ENCODE measurements around the gene FOSB. TPM values are rescaled to one million over a fixed set of nuclear protein-coding genes. Genes with fewer than 3 reads are reported as not detected.
A peak's percentile ranks its signal among the peaks of the same experiment; 100 is the strongest.

FOSB gene
- polyA plus RNA-seq, 2 of the 4 experiments (the other 2 are of a cell fraction) = 0.57 to 48.8 TPM

DNA sequence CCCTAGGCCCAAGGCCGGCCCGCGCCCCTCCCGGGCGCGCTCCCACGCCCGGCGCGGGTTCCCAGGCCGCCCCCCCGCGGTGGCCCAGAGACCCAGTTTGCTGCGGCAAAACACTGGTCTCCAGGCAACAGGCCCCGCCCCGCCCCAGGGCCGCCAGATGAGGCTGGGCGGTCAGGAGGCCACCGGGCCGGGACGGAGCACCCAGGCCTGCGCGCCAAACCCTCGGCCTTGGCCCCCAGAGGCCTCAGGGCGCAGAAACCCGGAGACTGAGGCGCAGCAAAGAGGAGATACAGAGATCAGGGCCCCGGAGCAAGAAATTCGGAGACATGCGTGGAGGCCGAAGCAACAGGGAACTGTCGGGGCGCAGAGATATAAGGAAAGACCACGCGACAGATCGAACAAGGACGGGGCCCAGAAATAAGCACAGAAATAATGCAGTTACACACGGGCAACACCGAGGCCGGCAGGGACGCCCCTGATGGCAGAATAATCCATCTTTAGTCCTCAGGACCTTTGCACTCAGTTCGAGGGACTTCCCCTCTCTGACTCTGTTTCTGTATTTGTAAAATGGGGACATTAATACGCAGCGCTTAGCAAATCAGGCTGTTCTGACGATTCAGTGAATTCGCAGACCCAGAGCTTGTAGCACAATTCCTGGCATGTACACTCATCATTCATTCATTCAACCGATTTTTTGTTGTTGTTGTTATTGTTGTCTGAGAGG lies 23.3 kb upstream of the FOSB start:
- CTCF ChIA-PET = interaction anchor here (0.6 to 27.6 kb wide), 7 partner anchors 8 to 237 kb away, joined by 3 to 1883 read pairs (median 7); partner anchors contain the start of genes ERCC1 and FOSB
- FAIRE-seq (no peak), DNase-seq (ENCODE audit: low read depth in 1 of 2, low spot score in 1 of 2) (peak; percentile 86 to 92), ATAC-seq (peak; percentile 63)
- POLR2A ChIA-PET = interaction anchor here (1.8 kb wide), 1 partner anchor 24 kb away, joined by 7 read pairs; the partner anchor contains the start of gene FOSB
- 50% methylated on average over 26 of the region's 47 CpGs for WGBS (ENCODE audit: missing lambda C conversion rate)
- Histone ChIP-seq H3K9me3 (no peaks in the 10 kb centered on the region), H3K4me3 (peak overlapping the region; percentile 49), H3K27ac (peak overlapping the region; percentile 86 to 90), H3K4me1 (peaks cover 43% of the 10 kb centered on the region), H3K4me2 (peak overlapping the region; percentile 99)
- TF ChIP-seq HOXB5 (CRISPR knock-in tag; IDR thresholded peaks at IDR 0.05) = peak; percentile 27; the same call in 1 of the 2 replicates
- TF ChIP-seq FOSL2 (IDR thresholded peaks at IDR 0.05) = no peak
- TF ChIP-seq FOSL2 (CRISPR knock-in tag; IDR thresholded peaks at IDR 0.05) = peak; percentile 22
- no peak for TF ChIP-seq NR3C1 (IDR thresholded peaks at IDR 0.05)
- TF ChIP-seq HOXB13 (CRISPR knock-in tag; IDR thresholded peaks at IDR 0.05; ENCODE audit: low read depth) = 0 out of 2 replicates have a peak, but pooled peaks have one; percentile 64
- 0 out of 2 replicates have a peak, but pooled peaks have one; percentile 14 for TF ChIP-seq GATA3 (IDR thresholded peaks at IDR 0.05; ENCODE audit: borderline replicate concordance)
- TF ChIP-seq, protein P1, sequence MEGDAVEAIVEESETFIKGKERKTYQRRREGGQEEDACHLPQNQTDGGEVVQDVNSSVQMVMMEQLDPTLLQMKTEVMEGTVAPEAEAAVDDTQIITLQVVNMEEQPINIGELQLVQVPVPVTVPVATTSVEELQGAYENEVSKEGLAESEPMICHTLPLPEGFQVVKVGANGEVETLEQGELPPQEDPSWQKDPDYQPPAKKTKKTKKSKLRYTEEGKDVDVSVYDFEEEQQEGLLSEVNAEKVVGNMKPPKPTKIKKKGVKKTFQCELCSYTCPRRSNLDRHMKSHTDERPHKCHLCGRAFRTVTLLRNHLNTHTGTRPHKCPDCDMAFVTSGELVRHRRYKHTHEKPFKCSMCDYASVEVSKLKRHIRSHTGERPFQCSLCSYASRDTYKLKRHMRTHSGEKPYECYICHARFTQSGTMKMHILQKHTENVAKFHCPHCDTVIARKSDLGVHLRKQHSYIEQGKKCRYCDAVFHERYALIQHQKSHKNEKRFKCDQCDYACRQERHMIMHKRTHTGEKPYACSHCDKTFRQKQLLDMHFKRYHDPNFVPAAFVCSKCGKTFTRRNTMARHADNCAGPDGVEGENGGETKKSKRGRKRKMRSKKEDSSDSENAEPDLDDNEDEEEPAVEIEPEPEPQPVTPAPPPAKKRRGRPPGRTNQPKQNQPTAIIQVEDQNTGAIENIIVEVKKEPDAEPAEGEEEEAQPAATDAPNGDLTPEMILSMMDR (IDR thresholded peaks at IDR 0.05) = 0 out of 3 replicates have a peak, but pooled peaks have one; percentile 11
- TF ChIP-seq TP53 (CRISPR knock-in tag; IDR thresholded peaks at IDR 0.05) = peak; percentile 79; the same call in 1 of the 2 replicates
- TF ChIP-seq, protein P2, sequence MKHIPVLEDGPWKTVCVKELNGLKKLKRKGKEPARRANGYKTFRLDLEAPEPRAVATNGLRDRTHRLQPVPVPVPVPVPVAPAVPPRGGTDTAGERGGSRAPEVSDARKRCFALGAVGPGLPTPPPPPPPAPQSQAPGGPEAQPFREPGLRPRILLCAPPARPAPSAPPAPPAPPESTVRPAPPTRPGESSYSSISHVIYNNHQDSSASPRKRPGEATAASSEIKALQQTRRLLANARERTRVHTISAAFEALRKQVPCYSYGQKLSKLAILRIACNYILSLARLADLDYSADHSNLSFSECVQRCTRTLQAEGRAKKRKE (CRISPR knock-in tag; IDR thresholded peaks at IDR 0.05; ENCODE audit: low read depth) = no peak
- no peak for TF ChIP-seq BHLHE40 (IDR thresholded peaks at IDR 0.05; ENCODE audit: low read depth, low read length)
- 0 out of 2 replicates have a peak, but pooled peaks have one; percentile 19 for TF ChIP-seq TFCP2L1 (CRISPR knock-in tag; IDR thresholded peaks at IDR 0.05)
- TF ChIP-seq, protein P3, sequence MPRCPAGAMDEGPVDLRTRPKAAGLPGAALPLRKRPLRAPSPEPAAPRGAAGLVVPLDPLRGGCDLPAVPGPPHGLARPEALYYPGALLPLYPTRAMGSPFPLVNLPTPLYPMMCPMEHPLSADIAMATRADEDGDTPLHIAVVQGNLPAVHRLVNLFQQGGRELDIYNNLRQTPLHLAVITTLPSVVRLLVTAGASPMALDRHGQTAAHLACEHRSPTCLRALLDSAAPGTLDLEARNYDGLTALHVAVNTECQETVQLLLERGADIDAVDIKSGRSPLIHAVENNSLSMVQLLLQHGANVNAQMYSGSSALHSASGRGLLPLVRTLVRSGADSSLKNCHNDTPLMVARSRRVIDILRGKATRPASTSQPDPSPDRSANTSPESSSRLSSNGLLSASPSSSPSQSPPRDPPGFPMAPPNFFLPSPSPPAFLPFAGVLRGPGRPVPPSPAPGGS (IDR thresholded peaks at IDR 0.05) = 0 out of 3 replicates have a peak, but pooled peaks have one; percentile 30
- no peak for TF ChIP-seq POLR2AphosphoS2 (conservative IDR thresholded peaks at IDR 0.05; ENCODE audit: low read length)
- TF ChIP-seq ZFP36 (IDR thresholded peaks at IDR 0.05; ENCODE audit: borderline replicate concordance, partially characterized antibody) = no peak
- no peak for TF ChIP-seq MYC (IDR thresholded peaks at IDR 0.05; ENCODE audit: borderline replicate concordance, low read length)
- TF ChIP-seq NFE2L2 (conservative IDR thresholded peaks at IDR 0.05; ENCODE audit: low read length) = 0 out of 2 replicates have a peak, but pooled peaks have one; percentile 2

DNA sequence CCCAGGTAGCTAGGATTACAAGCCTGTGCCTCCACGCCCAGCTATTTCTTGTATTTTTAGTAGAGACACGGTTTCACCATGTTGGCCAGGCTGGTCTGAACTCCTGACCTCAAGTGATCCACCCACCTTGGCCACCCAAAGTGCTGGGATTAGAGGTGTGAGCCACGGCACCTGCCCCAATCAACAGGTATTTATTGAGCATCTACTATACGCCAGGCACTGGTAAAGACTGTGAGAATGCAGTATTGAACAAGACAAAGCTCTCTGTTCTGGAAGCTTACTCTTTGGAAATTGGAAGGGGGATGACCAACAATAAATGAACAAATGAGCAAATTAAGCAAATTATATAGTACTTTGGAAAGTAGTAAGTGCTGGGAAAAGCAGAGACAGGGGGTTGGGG lies 22.7 kb upstream of the FOSB start:
- DNase-seq (ENCODE audit: low read depth in 1 of 2, low spot score in 1 of 2) = no peak
- Histone ChIP-seq H3K4me1 (peaks cover 48% of the 10 kb centered on the region), H3K27ac (peak overlapping the region in 1 of 2 experiments; percentile 86; a peak in 2 of 6 replicates), H3K9me3 (no peaks in the 10 kb centered on the region), H3K4me2 (peak overlapping the region; percentile 99; the same call in 2 of the 3 replicates), H3K4me3 (no peak overlapping the region)
- no peak for TF ChIP-seq FOSL2 (IDR thresholded peaks at IDR 0.05)
- TF ChIP-seq FOSL2 (CRISPR knock-in tag; IDR thresholded peaks at IDR 0.05) = no peak
- TF ChIP-seq ZSCAN20 (CRISPR knock-in tag; IDR thresholded peaks at IDR 0.05) = no peak
- POLR2A ChIA-PET = interaction anchor here (1.8 kb wide), 1 partner anchor 24 kb away, joined by 7 read pairs; the partner anchor contains the start of gene FOSB
- WGBS (ENCODE audit: missing lambda C conversion rate) = 91% methylated on average over 4 of the region's 4 CpGs
- no peak for ATAC-seq
- CTCF ChIA-PET = interaction anchor here (0.7 to 27.6 kb wide), 8 partner anchors 8 to 237 kb away, joined by 3 to 1883 read pairs (median 6); partner anchors contain the start of gene FOSB
- FAIRE-seq = no peak
